Stimulated activated CD8-positive, alpha-beta memory T cell treated with anti-CD3 and anti-CD28 coated beads, Interleukin-7, amount 100 ng/mL, for 4 hours (primary cell): ENCODE data around the gene OR4C45.
"Not testable (repeated sequence)": the region's sequence is repeated elsewhere in the genome, so short reads cannot be mapped to it uniquely, and the experiment has no call there.

Experiments used
- DNase-seq, 2 donors: peaks; one replicate each; pipeline ENCODE4 v3.0.0-alpha.2; 2020; ENCODE audit warnings: low read depth in 2 of 2

OR4C45 gene

GRCh38 chr11:50032574-50032973 is at the start of gene OR4C45:
TSS of gene OR4C45 (plus strand) at chr11:50032874.
- DNase-seq: no peak

DNA sequence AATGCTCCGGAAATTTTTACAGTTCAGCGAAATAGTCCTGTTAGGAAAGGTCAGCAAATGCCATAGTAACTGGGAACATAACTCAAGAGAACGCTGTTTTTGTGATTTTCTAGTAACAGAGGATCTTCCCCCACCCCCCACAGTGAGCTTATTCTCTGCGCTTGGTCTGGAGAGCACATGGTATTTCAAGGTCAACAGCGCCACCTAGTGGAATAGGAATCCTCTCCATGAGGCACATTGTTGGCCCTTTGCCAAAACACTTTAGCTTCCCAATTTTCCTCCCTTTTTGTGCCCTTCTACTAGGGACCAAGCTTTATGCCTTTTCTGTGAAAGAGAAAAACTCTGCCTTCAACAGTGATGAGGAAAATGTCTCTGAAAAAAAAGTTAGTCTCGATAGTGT is 37.1 kb upstream of the OR4C45 start:
- DNase-seq: no peak

- DNase-seq: no peak
Measured at GRCh38 chr11:50030193-50030592, 2.5 kb upstream of the OR4C45 start.

DNA sequence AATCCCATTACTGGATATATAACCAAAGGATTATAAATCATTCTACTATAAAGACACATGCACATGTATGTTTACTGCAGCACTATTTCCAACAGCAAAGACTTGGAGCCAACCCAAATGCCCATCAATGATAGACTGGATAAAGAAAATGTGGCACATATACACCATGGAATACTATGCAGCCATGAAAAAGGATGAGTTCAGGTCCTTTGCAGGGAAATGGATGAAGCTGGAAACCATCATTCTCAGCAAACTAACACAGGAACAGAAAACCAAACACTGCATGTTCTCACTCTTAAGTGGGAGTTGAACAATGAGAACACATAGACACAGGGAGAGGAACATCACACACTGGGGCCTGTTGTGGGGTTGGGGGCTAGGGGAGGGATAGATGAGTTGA is 3.6 kb downstream of the OR4C45 start:
- DNase-seq: not testable (repeated sequence)

DNA sequence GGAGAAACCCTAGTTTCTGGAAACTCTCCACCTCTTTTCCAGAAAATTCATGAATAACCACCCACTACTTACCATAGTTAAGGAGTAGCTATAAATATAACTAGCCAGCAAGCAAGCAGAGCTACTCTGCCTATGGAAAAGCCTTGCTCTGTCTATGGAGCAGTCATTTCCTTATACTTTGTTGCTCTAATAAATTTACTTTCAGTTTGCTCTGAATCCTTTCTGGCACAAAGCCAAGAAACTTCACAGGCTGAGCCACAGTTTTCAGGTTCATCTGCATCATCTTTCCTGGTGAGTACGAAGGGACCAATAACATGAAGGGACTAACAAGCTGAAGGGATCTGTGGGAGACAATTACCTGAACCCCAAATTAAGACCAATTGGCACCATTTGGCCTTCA is 4.6 kb downstream of the OR4C45 start:
- no peak for DNase-seq

GRCh38 chr11:50044647-50045046 is 12.0 kb downstream of the OR4C45 start:
- no peak for DNase-seq

DNA sequence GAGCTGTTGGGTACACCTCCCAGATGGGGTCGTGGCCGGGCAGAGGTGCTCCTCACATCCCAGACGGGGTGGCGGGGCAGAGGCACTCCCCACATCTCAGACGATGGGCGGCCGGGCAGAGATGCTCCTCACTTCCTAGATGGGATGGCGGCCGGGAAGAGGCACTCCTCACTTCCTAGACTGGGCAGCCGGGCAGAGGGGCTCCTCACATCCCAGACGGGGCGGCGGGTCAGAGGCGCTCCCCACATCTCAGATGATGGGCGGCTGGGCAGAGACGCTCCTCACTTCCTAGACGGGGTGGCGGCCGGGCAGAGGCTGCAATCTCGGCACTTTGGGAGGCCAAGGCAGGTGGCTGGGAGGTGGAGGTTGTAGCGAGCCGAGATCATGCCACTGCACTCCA is 30.4 kb downstream of the OR4C45 start:
- not testable (repeated sequence) for DNase-seq

DNA sequence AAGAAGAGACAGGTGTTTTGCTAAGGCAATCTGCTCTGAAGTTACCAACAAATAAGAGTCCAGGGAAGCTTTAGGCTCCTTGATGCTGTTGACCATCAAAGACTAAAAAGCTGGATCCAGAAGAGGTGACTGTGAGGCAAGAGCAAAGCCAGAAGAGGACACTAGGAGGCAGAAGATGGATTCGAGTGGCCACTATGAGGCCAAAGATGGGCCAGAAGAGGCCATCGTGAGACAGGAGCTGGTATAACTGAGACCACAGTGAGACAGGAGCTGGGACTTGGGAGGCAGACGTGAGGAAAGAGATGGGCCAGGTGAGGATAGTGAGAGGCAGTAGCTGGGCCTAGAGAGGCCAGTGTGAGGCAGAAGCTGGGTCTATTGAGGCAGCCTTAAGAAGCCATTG is 37.7 kb downstream of the OR4C45 start:
- DNase-seq: no peak

GRCh38 chr11:50071584-50072225 is 39.0 kb downstream of the OR4C45 start:
- DNase-seq: no peak

GRCh38 chr11:50072226-50073112 is 39.8 kb downstream of the OR4C45 start:
- DNase-seq: no peak

DNA sequence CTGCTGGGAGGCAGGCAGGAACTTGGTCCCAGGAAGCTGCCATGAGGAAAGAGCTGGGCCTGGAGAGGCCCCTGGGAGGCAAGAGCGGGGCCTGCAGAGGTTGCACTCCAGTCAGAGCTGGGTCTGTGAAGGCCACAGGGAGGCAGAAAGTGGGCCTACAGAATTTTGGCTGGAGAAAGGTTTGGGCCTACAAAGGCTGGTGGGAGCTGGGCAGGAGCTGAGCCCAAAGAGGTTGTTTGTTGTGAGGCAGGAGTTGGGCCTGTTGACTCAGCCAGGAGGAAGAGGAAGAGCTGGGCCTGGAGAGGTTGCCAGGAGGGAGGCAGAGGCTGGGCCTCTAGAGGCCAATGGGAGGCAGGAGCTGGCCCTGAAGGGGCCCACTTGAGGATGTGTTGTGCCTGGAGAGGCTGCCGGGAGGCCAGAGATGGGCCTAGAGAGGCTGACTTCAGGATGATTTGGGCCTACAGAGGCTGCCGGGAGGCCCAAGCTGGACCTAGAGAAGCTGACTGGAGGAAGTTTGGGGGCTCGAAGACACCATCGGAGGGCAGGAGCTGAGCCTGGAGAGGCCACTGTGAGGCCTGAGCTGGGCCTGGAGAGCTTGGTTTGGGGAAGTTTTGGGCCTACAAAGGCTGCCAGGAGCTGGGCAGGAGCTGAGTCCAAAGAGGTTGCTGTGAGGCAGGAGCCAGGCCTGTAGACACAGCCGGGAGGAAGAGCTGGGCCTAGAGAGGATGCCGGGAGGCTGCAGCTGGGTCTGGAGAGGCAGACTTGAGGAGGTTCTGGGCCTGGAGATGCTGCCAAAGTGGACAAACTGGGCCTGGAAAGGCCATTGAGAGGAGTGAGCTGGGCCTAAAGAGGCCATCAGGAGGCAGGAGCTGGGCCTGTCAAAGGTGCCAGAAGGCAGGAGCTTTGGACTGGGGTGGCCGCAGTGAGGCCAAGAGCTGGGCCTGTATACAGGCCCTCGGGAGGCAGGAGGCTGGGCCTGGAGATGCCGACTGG is 40.7 kb downstream of the OR4C45 start:
- no peak for DNase-seq

GRCh38 chr11:50074161-50074560 is 41.5 kb downstream of the OR4C45 start:
- DNase-seq: no peak

GRCh38 chr11:50075856-50076255 is 43.2 kb downstream of the OR4C45 start:
- no peak for DNase-seq

DNA sequence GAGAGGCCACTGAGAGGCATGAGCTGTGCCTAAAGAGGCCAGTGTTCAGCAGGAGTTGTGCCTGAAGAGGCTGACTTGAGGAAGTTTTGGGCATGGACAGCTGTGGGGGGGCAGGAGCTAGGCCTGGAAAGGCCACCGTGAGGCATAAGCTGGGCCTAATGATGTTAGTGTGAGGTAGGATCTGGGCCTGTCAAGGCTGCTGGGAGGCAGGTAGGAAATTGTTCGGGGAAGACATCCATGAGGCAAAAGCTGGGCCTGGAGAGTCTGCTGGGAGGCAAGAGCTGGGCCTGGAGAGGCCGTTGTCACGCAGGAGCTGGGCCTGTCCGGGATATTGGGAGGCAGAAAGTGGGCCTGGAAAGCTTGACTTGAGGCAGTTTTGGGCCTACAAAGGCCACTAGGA is 44.9 kb downstream of the OR4C45 start:
- DNase-seq: no peak

GRCh38 chr11:50078001-50078400 is 45.3 kb downstream of the OR4C45 start:
- DNase-seq: no peak

- DNase-seq: not testable (repeated sequence)
Measured at GRCh38 chr11:50078946-50079345, 46.3 kb downstream of the OR4C45 start.

GRCh38 chr11:50080256-50080655 is 47.6 kb downstream of the OR4C45 start:
- DNase-seq: no peak
